HG02973 (cell line): Measurements from ENCODE around the gene HIPK3.
A peak's percentile ranks its signal among the peaks of the same experiment; 100 is the strongest.
"Not testable (repeated sequence)": the region's sequence is repeated elsewhere in the genome, so short reads cannot be mapped to it uniquely, and the experiment has no call there.

ENCODE experiments used
- ATAC-seq: cut with Tn5 transposase; IDR thresholded peaks from one replicate; pipeline ENCODE4 v1.9.1; 2021; ENCODE audit warnings: moderate library complexity; ENCODE audit not compliant: unreplicated experiment

Gene HIPK3

DNA sequence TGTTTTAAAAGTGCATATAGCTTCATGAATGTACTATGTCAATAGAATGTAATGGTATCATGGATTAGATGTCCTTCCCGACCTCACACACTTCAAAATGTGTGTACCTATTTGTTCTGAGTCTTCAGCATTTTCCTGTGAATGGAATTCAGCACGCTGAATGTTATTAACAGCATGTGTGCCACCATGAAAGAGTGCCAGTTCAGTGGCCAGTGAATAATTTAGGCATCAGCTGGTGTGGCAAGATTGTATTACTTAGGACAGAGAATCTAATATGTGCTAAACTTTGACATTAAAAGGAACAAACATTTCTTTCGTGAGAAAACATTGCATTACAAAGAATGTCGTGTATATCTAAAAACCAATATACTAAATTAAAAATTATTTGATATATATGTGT, 46.4 kb downstream of the HIPK3 start:
- no peak for ATAC-seq

DNA sequence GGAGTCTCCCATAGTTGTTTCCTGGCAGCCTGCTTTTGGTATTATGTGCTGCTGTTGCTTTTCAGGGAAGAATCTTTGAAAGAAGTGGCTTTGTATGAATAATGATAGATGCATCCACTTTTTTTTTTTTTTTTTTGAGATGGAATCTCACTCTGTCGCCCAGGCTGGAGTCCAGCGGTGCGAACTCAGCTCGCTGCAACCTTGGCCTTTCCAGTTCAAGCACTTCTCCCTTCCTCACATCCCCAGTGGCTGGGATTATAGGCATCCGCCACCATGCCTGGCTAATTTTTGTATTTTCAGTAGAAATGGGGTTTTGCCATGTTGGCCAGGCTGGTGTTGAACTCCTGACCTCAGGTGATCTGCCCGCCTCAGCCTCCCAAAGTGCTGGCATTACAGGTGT, 49.6 kb downstream of the HIPK3 start:
- ATAC-seq = not testable (repeated sequence)

DNA sequence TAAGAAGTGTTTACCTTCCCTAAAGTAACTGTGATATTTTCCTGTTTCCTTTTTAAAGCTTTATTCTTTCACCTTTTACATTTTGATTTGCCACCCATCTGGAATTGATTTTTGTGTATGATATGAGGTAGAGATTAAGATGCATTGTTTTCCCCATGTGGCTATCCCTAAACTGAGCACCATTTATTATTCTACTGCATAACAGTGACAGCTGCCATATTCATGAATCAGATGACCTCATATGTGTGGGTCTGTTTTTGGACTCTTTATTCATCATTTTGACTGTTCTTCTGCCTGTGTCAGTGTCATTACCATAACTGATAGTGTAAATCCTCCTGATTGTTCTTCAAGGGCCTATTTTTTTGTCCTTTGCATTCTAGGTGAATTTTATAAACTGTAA, 50.8 kb downstream of the HIPK3 start:
- no peak for ATAC-seq

DNA sequence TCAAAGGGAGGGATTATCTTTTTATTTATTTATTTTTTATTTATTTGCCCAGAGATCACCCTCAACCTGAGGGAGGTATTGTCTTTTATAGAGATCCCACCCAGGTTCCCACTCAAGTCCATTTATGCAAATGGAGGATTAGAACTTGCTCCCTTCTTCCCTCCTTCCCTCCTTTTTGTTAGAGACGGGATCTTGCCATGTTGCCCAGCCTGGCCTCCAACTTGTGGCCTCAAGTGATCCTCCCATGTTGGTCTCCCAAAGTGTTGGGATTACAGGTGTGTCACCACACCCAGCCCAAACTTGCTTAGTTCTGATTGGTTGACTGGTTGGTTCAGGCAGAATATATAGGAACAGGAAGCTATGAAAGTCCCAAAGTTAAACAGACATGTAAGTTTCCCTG, 51.9 kb downstream of the HIPK3 start:
- ATAC-seq = no peak

DNA sequence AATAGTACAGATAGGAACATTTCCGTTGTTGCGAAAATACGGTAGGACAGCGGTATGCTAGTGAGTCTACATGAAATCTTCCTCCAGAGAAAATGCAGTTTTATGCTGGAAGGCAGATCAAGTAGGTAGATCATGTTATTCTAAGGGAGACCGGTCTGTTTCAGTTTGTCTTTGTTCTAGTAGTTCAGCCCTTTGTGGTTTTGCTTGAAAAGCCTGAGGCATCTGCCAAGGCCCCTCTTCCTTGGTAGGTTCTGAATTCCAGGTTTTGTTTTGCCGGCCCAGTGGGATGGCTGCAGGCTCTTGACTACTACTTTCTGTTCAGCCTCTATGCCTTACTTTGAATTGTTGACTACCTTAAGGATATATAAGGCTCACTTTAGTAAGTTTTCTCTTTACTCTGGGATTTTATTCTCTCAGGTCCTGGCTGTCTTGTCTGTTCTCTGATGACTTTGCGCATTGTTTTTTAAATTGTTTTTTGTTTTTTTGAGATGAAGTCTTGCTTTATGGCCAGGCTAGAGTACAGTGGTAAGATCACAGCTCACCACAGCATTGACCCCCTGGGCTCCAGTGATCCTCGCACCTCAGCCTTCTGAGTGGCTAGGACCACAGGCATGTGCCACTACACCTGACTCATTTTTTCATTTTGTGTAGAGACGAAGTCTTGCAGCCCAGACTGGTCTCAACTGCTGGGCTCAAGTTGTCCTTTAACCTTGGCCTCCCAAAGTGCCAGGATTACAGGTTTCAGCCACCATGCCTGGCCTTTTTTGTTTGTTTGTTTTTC, 53.7 kb downstream of the HIPK3 start:
- ATAC-seq = no peak

DNA sequence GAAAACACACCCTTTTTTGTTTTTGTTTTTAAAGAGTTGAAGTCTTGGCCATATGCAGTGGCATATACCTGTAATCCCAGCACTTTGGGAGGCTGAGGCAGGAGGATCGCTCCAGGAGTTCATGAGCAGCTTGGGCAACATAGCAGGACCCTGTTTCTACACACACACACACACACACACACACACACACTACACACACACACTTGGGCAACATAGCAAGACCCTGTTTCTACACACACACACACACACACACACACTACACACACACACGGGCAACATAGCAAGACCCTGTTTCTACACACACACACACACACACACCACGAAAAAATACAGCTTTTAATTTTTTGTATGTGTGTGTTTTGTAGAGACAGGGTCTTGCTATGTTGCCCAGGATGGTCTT, 54.5 kb downstream of the HIPK3 start:
- ATAC-seq = no peak

DNA sequence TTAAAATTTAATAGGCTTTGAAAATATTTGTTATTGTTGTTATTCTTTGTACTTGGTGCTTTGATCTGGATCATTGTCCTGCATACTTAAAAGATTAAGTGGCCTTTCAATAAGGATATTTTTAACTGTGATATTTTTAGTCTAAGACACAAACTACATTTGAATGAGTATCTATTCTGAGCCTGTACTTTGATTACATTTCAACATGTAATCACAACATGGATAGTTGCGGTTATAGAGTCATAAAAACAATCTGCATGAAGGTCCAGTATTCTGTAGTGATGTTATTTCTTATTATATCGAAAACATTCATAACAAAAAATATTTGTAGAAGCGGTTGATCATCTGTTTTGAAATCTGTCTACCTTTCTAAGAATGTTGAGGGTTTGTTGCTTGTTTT, 58.6 kb downstream of the HIPK3 start:
- ATAC-seq = no peak

DNA sequence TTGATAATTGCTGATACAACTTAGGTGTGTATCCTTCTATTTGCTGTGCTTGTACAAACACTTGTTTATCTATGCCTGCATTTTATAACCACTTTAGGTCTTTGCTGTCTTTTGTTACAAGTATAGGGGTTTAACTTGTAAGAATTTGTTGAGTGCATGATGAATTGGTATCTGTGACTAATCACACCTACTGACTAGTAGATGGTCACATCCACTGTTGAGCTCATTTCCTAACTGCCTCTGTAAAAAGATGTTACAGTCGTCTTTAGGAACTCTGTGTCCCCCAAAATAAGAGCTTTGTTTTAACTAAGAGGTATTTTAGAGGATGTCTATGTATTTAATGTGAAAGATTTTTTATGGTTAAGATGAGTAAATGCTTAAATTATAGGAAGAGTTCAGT, 60.5 kb downstream of the HIPK3 start:
- no peak for ATAC-seq

DNA sequence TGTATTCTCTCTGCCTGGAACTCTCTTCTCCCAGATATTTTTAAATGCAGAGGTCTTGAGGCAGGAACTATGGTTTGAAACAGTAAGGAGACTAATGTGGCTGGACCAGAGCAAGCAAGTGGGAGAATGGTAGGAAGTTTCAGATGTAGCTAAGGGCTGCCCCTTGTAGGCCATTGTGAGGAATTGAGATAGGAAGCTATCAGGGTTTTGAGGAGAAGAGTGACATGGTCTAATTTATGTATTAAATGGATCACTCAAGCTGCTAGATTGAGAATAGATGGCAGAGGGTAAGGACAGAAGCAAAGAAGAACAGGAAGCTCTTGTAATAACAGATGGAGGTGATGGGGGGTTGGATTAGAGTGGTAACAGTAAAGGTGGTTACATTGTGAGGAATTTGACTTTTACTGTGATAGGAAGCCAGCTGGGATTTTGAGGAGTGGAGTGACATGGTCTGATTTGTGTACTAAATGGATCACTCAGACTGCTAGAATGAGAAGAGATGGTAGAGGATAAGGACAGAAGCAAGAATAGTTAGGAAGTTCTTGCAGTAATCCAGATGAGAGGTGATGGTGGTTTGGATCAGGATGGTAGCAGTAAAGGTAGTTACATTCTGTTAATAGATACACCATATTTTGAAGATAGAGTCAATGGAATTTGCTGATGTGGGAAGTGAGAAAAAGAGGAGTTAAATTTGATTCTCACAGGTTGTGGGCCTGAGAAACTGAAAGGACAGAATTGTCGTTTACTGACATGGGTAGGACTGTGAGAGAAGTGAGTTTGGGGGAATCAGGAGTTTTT, 63.0 kb downstream of the HIPK3 start:
- ATAC-seq = no peak

DNA sequence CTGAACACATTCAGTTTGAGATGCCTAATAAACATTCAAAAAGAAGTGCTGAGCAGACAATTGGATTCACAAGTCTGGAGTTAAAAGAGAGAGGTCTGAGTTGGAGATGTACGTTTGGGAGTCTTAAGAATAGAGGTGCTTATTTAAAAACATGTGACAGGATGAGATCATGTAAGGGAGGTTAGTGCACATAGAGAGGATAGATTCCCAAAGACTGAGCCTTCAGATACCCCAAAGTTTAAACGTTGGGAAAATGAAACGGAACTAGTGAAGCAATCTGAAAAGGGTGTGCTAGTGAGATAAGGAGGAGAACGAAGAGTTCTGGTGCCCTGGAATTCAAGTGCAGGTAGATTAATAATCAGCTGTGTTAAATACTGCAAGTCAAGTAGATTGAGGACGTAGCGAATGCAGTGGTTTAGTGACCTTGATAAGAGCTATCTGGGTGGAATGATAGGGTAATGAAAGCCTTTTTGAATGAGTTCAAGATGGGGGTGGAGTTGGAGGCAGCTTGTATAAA, 63.7 kb downstream of the HIPK3 start:
- no peak for ATAC-seq

DNA sequence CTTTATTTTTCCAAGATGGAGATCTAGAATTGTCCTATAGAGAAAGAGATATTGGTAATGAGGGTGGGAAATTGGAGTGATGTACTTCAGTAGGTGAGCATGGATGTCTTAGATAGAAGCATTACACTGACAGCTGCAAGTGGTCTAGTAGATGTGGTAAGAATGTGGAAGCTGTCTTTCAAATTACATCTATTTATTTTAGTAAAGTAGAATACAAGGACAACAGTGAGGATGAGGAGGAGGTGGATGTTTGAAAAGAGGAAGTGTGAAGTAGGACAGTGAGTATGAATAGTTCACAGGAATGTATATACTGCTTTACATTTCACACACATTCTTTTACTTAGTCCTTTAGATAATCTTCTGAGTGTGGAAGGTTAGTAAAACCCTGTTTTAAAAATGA, 64.2 kb downstream of the HIPK3 start:
- ATAC-seq = no peak

DNA sequence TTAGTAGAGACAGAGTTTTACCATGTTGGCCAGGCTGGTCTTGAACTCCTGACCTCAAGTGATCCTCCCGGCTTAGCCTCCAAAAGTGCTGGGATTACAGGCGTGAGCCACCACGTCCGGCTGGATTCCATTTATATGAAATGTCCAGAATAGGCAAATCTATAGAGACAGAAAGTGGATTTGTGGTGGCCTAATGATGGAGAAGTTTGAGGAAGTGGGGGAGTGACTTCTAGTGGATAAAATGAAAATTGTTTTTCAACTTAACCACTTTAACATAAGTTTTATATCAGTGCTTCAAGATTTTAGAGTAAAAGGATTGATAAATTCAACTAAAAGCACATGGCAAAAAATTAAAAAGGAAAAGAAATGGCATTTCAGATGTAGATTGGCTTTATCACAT, 66.2 kb downstream of the HIPK3 start:
- no peak for ATAC-seq

DNA sequence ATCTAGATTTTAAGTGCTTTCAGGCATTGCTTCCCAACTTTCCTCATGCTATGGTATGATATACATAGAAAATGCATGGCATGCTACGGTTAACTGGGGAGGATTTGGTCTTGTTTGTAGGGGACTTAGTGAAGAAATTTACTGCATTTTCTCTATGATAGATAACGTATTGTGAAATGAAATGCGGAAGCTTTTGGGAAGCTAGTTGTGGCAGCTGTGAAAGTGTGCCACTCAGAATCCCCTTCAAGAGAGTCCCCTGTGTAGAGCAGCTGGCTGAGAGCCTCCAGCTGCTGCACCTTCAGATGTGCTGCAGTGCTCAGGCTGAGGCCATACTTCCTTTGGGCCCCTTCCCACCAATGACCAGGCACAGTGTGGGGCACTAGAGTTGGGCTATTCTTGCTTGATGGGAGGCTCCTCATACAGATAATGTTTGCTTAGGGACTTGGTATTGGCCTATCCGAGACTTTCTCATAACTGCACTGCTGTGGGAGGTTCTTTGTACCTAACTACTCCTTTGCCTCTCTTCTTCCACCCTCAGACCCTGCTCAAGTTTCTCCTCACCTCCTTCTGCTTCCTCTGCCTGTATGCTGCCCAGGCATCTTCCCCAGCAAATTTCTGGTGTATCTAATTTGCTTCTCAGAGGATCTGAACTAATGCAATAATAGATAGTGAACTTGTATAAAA, 67.3 kb downstream of the HIPK3 start:
- no peak for ATAC-seq

DNA sequence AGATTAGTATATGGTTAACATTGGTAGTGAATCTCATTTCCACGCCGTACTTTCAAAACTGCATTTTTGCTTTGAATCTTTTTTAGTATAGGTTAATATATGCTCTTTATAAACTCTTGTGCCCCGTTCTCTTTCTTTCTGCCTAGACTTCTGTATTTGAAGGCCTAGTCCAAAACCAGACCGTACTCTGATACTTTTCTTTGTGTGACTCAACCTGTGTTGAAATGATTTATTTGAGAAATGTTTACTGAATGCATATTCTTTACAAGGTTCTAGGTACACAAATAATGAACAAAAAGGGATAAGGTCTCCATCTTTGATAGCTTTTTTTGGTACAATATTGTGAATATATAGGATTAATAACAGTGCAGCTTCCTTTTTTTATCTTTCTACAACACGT, 68.3 kb downstream of the HIPK3 start:
- no peak for ATAC-seq

DNA sequence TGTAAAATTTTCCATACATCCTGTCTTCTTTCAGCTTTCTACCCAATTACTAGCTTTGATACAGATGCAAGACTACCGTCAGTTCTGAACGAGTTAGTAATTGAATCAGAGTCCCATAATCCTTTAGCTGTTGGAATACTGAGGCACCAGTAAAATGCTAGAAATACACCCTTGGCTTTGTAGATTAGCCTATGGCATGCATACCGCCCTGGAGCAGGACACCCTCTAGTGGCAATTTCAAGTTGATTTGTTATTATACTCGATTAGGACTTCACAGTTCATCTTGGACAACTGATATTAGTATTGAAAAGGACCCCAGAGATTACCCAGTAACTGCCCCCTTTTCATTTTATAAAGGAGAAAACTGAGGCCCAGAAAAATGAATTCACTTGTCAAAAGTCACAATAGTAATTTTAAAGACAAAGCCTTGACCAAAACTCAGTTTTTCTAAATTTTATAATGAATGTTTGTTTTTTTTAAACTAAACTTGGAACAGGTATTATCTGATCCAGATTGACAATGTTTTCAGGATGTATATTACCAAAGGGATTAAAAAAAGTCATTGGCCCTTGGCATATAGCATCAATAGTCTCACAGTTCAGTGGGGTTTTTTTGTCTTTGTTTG, 72.6 kb downstream of the HIPK3 start:
- no peak for ATAC-seq

DNA sequence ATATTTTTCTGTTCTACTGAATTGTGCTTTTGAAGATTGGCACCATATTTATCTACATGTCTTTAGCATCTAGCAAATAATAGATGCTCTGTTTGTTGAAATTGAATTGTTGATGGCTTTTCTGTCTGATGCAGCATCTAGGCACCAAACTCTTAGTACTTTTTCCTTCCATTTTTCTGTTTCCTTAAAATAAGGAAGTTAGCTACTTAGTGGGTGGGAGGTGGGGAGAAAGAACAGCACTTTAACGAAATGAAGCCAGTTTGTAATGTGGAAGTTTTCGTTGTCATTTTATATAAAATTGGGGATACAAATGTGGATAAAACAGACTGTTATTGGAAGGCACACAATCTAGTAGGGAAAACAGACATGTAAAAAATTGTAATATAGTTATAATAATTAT, 76.6 kb downstream of the HIPK3 start:
- no peak for ATAC-seq

DNA sequence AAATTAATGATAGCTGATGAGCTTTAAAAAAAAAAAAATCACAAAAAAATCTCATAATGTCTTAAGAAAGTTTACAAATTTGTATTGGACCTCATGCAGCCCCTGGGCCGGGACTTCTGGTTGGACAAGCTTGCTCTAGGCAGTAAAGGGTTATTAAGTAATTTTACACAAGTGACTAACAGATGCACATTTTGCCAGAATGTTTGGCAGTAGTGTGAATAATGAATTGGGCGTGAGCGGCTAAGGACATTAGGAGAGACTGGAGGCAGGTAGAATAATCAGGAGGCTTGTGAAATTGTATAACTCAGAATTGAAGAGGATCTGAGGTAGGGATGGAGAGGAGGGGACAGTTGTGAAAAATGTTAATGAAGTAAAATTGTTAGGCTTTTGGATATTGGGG, 77.4 kb downstream of the HIPK3 start:
- no peak for ATAC-seq

DNA sequence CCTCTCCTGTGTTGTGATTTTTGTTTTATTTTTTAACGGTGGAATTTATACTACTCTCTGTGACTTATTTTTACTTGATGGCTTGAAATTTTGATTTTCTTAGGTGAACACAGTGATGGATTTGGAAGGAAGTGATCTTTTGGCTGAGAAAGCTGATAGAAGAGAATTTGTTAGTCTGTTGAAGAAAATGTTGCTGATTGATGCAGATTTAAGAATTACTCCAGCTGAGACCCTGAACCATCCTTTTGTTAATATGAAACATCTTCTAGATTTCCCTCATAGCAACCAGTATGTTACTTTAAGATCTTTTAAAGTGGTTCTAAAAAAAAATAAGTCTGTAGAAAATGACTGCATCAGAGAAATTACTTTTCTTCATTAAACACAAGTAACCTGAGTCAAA, 82.1 kb downstream of the HIPK3 start:
- ATAC-seq = no peak

DNA sequence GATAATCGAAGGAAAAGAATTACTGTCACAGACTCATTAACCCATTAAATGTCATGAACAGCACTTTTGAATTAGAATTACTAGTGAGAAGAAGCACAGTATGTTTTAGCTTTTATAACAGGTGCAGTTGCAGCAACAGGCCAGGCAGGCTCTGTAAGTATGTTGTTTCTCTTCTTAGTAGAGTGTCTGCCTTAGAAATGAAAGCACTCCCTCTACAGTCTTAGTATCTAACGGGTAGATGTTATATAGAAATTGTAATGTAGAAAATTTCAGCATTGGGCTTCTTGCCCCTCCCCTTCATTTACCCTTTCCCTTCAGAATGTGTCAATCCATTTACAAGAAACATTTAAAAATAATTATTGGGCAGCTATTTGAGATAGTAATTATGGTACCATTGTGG, 87.4 kb downstream of the HIPK3 start:
- no peak for ATAC-seq

DNA sequence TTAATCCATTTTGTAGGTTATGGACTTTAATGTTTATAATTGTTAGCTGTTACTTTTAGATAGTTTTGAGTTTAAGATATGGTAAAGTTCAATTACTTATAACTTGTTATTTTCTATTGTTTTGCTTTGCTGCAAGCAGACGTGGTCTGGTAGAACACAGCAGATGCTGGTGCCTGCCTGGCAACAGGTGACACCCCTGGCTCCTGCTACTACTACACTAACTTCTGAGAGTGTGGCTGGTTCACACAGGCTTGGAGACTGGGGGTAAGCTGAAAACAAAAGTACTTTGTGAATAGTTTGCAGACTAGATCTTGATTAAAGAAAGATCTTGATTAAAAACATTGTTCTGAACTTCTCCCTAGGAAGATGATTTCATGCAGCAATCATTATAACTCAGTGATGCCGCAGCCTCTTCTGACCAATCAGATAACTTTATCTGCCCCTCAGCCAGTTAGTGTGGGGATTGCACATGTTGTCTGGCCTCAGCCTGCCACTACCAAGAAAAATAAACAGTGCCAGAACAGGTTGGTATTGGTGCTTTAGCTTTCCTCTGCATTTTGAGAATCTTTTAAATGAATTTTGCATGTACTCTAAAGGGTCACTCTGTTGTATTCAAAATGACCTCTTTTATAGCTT, 90.4 kb downstream of the HIPK3 start:
- ATAC-seq = peak; percentile 87

DNA sequence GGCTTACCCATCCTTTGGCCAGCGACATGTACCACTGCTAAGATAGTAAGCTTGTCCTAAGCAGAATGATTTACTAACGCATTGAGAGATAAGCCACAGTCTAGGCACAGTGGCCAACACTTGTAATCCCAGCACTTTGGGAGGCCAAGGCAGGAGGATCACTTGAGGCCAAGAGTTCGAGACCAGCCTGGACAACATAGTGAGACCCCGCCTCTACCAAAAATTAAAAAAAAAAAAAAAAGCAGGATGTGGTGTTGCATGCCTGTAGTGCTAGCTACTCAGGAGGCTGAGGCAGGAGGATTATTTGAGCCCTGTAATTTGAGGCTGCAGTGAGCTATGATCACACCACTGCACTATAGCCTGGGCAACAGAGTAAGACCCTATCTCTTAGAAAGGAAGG, 93.1 kb downstream of the HIPK3 start:
- ATAC-seq = no peak
